NB4 (cell line): ENCODE measurements around the gene CYLC2.

Experiments
- DNase-seq: peaks from one replicate; pipeline ENCODE4 v3.0.0; 2010; ENCODE audit warnings: low read depth
- H3K4me3 ChIP-seq: one replicate; pipeline ENCODE4 v1.5.1; 2011; ENCODE audit warnings: mild to moderate bottlenecking, low read depth, low read length, moderate library complexity
- MYC ChIP-seq: IDR thresholded peaks from 2 replicates; pipeline ENCODE4 v1.6.1; 2011; ENCODE audit warnings: low read depth, low read length
- POLR2A ChIP-seq: IDR thresholded peaks from 2 replicates; pipeline ENCODE4 v1.6.1; 2011; ENCODE audit warnings: mild to moderate bottlenecking; ENCODE audit not compliant: insufficient read length; ENCODE audit errors: extremely low read depth
- TF ChIP-seq, protein P1 (sequence below): IDR thresholded peaks from one replicate; pipeline ENCODE4 v1.5.1; 2012; ENCODE audit warnings: low read depth, low read length
- TF ChIP-seq, protein P2 (sequence below): IDR thresholded peaks from 2 replicates; pipeline ENCODE4 v1.6.1; 2011; ENCODE audit warnings: low read depth, low read length

The CYLC2 gene

DNA sequence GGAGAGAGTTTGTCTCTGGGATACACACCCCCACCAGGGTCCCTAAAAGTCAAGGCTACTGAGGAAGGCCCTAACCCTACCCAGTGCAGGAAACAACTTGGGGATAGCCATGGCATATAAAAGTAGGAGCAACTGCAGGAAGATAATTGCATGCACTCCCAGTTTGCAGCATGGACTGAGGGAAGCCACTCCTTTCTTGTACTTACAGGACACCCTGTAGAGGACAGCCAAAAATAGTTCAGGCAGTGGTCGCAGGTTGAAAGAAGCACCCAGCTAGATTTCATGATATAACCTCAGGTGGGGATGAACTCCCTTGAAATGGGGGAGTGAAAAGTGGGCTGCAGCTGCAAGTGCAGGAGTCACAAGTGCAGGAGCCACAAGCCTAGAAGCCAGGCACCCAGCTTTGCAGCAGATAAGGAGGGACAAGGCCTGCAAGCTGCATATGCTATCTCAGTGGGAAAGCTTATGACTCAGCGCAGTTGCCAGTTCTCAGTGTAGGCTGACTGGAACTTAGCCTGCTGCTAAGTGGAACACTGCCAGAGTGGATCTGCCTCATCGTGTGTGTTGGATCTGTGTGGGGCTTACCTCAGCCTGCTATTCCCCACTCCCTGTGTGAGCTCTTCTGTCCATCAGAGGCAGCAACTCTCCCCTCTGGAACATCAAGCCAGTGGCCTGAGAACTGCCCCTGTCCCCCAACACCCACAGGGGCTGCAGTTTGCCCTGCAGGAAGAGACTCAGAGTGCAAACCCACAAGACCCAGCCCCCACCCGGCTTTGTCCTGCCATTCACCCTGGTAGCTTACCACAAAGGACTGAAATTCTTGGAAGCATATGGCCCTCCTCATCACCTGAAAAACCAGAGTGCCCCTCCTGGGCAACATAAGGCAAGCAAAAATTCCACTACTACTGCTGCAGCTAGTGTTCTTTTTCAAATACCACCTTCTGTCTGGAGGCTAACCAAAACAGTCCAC, 42.7 kb downstream of the CYLC2 start:
- peak; percentile 3 for DNase-seq
- TF ChIP-seq, protein P1, sequence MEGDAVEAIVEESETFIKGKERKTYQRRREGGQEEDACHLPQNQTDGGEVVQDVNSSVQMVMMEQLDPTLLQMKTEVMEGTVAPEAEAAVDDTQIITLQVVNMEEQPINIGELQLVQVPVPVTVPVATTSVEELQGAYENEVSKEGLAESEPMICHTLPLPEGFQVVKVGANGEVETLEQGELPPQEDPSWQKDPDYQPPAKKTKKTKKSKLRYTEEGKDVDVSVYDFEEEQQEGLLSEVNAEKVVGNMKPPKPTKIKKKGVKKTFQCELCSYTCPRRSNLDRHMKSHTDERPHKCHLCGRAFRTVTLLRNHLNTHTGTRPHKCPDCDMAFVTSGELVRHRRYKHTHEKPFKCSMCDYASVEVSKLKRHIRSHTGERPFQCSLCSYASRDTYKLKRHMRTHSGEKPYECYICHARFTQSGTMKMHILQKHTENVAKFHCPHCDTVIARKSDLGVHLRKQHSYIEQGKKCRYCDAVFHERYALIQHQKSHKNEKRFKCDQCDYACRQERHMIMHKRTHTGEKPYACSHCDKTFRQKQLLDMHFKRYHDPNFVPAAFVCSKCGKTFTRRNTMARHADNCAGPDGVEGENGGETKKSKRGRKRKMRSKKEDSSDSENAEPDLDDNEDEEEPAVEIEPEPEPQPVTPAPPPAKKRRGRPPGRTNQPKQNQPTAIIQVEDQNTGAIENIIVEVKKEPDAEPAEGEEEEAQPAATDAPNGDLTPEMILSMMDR = no peak
- TF ChIP-seq, protein P2, sequence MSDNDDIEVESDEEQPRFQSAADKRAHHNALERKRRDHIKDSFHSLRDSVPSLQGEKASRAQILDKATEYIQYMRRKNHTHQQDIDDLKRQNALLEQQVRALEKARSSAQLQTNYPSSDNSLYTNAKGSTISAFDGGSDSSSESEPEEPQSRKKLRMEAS = no peak
- no peak for TF ChIP-seq MYC
- no peak for TF ChIP-seq POLR2A
- H3K4me3 ChIP-seq = no peak overlapping the region

DNA sequence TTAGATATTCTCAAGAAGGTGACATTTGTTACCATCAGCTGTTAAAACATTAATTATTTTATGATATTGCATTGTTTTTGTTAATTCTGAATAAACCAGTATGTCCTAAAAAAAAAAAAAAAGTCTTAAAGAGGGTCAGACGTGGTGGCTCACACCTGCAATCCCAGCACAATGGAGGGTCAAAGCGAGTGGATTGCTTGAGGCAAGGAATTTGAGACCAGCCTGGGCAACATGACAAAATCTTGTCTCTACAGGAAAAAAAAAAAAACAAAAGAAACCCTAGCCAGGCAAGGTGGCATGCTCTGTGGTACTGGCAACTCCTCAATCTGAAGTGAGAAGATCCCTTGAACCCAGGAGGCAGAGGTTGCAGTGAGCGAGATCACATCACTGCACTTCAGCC, 46.8 kb downstream of the CYLC2 start:
- TF ChIP-seq, protein P1 = no peak
- TF ChIP-seq MYC = no peak
- TF ChIP-seq, protein P2 = no peak
- TF ChIP-seq POLR2A = no peak

More for the DNA sequence above, 46.8 kb downstream of the CYLC2 start:
- H3K4me3 ChIP-seq = no peak overlapping the region
- DNase-seq = no peak
